Stomach (tissue), 4 donors: Measurements from ENCODE around the gene CLIC5.

ENCODE experiments used
- CTCF ChIP-seq, 7 experiments: fragments of 450-650 bp in 4 of 7; fragments of 200-600 bp in 3 of 7; sonication (generic) in 3 of 7; IDR thresholded peaks; one replicate each; pipeline ENCODE4 v1.5.1; 2016 to 2019; ENCODE audit warnings: antibody characterized with exemption in 7 of 7, control low read depth in 2 of 7, mild to moderate bottlenecking in 1 of 7
- EP300 ChIP-seq: sonication (generic); formaldehyde crosslinking; IDR thresholded peaks from one replicate; pipeline ENCODE4 v1.6.1; 2017; ENCODE audit warnings: antibody characterized with exemption
- POLR2A ChIP-seq, 4 donors: fragments of 450-650 bp; IDR thresholded peaks; one replicate each; pipeline ENCODE4 v1.6.1; 2016; ENCODE audit warnings: antibody characterized with exemption in 4 of 4, control low read depth in 2 of 4, mild to moderate bottlenecking in 1 of 4, moderate library complexity in 1 of 4

- no peak for TF ChIP-seq POLR2A (IDR thresholded peaks at IDR 0.05)
- no peak for TF ChIP-seq CTCF (IDR thresholded peaks at IDR 0.05)
- no peak for TF ChIP-seq EP300
Measured at GRCh38 chr6:45929421-45930361, 86.0 kb downstream of the CLIC5 start.
